Hematopoietic multipotent progenitor cell treated with erythropoietin and hydrocortisone succinate and interleukin-3 and kit ligand, for 17 days (in vitro differentiated cells): Measurements from ENCODE around the gene C19orf33.
"Not testable (repeated sequence)": the region's sequence is repeated elsewhere in the genome, so short reads cannot be mapped to it uniquely, and the experiment has no call there.

ENCODE experiments used
- DNase-seq: peaks from one replicate; pipeline ENCODE4 v3.0.0-alpha.2; 2015; ENCODE audit warnings: low spot score

C19orf33 gene

GRCh38 chr19:38339011-38339410 is 35.0 kb downstream of the C19orf33 start:
- DNase-seq = not testable (repeated sequence)

DNA sequence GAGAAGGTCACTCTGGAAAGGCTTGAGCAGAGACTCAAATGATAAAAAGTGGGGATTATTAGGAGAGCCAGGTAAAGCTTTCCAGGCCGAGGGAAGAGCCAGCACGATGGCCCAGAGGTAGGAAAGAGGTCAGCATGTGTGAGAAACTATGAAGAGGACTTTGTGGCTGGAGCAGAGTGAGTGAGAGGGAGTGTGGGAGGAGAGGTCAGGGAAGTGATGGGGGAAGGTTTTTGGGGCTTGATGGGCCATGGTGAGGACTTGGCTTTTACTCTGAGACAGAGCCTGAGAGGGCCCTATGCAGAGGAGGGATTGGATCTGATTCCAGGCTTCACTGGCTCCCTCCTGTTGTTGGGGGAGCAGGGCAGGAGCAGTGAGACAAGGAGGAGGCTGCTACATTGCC is 36.9 kb downstream of the C19orf33 start:
- no peak for DNase-seq

GRCh38 chr19:38346837-38347236 is 42.8 kb downstream of the C19orf33 start:
- DNase-seq = no peak

- no peak for DNase-seq
These were observed 46.8 kb downstream of the C19orf33 start for GRCh38 chr19:38350883-38351282.

DNA sequence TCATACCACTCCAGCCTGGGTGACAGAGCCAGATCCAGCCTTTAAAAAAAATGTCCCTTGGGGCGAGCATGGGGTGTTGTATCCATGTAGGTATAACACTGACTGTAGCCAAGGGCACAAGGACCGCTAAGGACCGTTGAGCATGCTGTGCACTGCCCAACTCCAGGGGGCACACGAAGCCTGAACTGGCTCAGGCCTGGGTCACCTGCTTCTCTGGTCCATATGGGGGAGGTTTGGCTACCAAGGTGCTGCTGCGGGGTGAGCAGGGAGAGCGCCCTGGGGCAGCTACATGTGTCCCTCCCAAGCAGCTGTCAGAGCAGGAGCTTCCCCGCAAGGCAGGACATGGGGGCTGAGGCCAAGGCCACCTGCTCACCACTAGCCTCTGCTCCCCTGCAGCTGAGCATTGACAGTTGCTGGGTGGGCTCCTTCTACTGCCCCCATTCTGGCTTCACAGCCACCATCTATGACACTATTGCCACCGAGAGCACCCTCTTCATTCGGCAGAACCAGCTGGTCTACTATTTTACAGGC is 47.9 kb downstream of the C19orf33 start:
- no peak for DNase-seq

GRCh38 chr19:38352611-38353010 is 48.6 kb downstream of the C19orf33 start:
- DNase-seq = no peak
